SJCRH30 (cell line): Measurements from ENCODE around the gene SIGLEC9. TPM values are rescaled to one million over a fixed set of nuclear protein-coding genes. Genes with fewer than 3 reads are reported as not detected.

Source experiments
- DNase-seq, 2 experiments: peaks; one replicate each; pipeline ENCODE4 v3.0.0-alpha.2; 2015 to 2020
- H3K27ac ChIP-seq: fragments of 250-450 bp; sonication (Bioruptor Pico); 2 replicates; pipeline ENCODE4 v1.5.1; 2020; ENCODE audit warnings: mild to moderate bottlenecking, moderate library complexity
- H3K27me3 ChIP-seq: fragments of 250-450 bp; sonication (Bioruptor Pico); 2 replicates; pipeline ENCODE4 v1.5.1; 2020; ENCODE audit warnings: mild to moderate bottlenecking, moderate library complexity
- H3K36me3 ChIP-seq: fragments of 250-450 bp; sonication (Bioruptor Pico); 2 replicates; pipeline ENCODE4 v1.5.1; 2020; ENCODE audit warnings: mild to moderate bottlenecking, moderate library complexity
- H3K4me1 ChIP-seq: fragments of 250-450 bp; sonication (Bioruptor Pico); 2 replicates; pipeline ENCODE4 v1.5.1; 2020; ENCODE audit warnings: mild to moderate bottlenecking, moderate library complexity
- H3K4me3 ChIP-seq: fragments of 250-450 bp; sonication (Bioruptor Pico); 2 replicates; pipeline ENCODE4 v1.5.1; 2020; ENCODE audit warnings: mild to moderate bottlenecking, moderate library complexity
- H3K9me3 ChIP-seq: fragments of 250-450 bp; sonication (Bioruptor Pico); replicated peaks from 2 replicates; pipeline ENCODE4 v1.5.1; 2020; ENCODE audit warnings: mild to moderate bottlenecking, moderate library complexity
- total RNA-seq: library from RNA; depleted of rRNA; stranded (reverse); fragments of >200 nt; shearing (Covaris generic); gene quantifications from 2 replicates; pipeline ENCODE4 v1.2.3, GENCODE V29; 2014

SIGLEC9 gene
- total RNA-seq, 1 experiment from 2014 or later = not detected

DNA sequence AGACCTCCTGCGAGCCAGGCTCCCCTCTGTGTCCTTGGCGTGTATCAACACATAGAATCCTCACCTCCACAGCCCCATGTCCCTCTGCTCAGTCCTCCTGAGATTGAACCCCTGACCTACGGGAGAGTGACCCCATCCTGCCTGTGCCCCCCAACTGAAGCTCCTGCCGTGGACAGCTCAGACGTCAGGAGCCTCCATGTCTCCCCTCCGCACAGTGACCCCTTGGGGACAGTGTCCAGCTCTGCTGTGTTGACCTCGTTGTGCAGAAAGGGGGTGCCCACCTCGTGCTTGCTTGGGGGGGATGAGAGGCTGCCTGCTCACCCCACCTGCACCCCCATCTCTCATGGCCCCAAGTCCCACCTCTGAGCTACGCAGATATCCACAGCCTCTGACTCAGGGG lies 490 bp upstream of the SIGLEC9 start:
- Histone ChIP-seq H3K4me1 (0 out of 2 replicates have a peak, but pooled peaks cover 3% of the 10 kb centered on the region), H3K27ac (no peak overlapping the region), H3K4me3 (no peak overlapping the region), H3K36me3 (no peaks in the 10 kb centered on the region), H3K9me3 (no peaks in the 10 kb centered on the region), H3K27me3 (peaks cover 19% of the 10 kb centered on the region; the same call in 1 of the 2 replicates)
- DNase-seq = no peak

DNA sequence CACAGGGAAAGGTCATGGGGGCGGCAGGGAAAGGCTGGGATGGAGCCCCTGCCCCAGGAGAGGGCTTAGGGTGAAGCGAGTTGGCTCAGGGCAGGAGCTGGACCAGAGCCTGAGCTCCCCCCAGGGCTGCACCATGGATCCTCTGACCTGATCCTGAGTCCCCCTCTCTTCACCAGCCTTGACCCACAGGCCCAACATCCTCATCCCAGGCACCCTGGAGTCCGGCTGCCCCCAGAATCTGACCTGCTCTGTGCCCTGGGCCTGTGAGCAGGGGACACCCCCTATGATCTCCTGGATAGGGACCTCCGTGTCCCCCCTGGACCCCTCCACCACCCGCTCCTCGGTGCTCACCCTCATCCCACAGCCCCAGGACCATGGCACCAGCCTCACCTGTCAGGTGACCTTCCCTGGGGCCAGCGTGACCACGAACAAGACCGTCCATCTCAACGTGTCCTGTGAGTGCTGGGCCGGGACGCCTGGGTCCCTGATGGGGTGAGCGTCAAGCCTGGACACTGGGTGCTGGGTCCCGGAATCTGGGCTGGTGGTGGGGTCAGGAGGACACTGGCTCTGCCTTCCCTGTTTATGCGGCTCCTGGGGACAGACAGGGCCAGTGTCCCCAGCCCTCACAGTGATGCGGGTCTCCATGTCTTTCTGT lies 842 bp downstream of the SIGLEC9 start:
- Histone ChIP-seq H3K9me3 (no peaks in the 10 kb centered on the region), H3K4me1 (0 out of 2 replicates have a peak, but pooled peaks cover 3% of the 10 kb centered on the region), H3K36me3 (no peaks in the 10 kb centered on the region), H3K27ac (no peak overlapping the region), H3K27me3 (peaks cover 20% of the 10 kb centered on the region), H3K4me3 (no peak overlapping the region)
- DNase-seq = no peak

DNA sequence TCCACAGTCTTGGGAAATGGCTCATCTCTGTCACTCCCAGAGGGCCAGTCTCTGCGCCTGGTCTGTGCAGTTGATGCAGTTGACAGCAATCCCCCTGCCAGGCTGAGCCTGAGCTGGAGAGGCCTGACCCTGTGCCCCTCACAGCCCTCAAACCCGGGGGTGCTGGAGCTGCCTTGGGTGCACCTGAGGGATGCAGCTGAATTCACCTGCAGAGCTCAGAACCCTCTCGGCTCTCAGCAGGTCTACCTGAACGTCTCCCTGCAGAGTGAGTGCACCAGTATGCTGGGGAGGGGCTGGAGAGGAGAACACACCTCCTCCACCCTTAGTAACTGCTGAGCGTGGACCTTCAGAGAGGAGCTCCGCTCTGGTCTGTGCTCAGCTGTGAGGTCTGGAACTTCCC lies 2.3 kb downstream of the SIGLEC9 start:
- DNase-seq = no peak

DNA sequence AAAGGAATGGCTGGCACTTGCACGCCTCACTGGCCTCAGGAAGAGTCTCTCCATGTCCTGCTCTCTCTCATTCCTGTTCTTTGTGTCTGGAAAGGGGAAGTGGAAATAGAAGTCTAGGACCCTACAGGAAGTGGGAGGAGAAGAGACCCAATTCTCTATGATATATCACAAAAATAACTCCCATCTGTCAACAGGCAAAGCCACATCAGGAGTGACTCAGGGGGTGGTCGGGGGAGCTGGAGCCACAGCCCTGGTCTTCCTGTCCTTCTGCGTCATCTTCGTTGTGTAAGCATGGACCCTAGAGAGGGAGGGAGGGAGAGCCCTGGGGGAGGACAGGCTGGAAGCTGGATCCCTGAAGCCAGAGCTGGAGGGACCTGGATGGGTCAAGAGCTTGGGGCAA lies 3.0 kb downstream of the SIGLEC9 start:
- Histone ChIP-seq H3K27ac (no peak overlapping the region), H3K36me3 (no peaks in the 10 kb centered on the region), H3K4me3 (no peak overlapping the region), H3K9me3 (no peaks in the 10 kb centered on the region), H3K4me1 (0 out of 2 replicates have a peak, but pooled peaks cover 3% of the 10 kb centered on the region), H3K27me3 (peaks cover 16% of the 10 kb centered on the region)
- DNase-seq = peak in 1 of 2 experiments; percentile 16

More for the DNA sequence above, 2.3 kb downstream of the SIGLEC9 start:
- H3K4me3 ChIP-seq = no peak overlapping the region
- H3K27me3 ChIP-seq = peaks cover 16% of the 10 kb centered on the region
- no peaks in the 10 kb centered on the region for H3K9me3 ChIP-seq
- no peaks in the 10 kb centered on the region for H3K36me3 ChIP-seq
- H3K4me1 ChIP-seq = 0 out of 2 replicates have a peak, but pooled peaks cover 3% of the 10 kb centered on the region
- H3K27ac ChIP-seq = no peak overlapping the region

DNA sequence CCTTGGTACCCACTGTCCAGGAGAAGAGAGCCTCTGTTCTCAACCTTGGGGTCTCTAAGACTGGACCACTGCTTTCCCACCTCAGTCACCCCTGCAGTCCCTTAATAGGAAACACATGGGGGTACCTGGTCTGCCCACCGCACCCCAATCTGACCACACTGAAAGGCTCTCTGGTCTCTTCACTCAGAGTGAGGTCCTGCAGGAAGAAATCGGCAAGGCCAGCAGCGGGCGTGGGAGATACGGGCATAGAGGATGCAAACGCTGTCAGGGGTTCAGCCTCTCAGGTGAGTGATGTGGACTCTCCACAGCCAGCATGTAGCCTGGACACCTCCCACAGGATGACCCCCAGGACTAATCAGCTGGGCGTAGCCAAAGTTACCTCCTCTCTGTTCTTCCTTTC lies 3.5 kb downstream of the SIGLEC9 start:
- H3K27me3 ChIP-seq = peaks cover 16% of the 10 kb centered on the region
- H3K4me3 ChIP-seq = no peak overlapping the region
- DNase-seq = no peak
- 0 out of 2 replicates have a peak, but pooled peaks cover 3% of the 10 kb centered on the region for H3K4me1 ChIP-seq
- no peaks in the 10 kb centered on the region for H3K9me3 ChIP-seq
- H3K36me3 ChIP-seq = no peaks in the 10 kb centered on the region
- no peak overlapping the region for H3K27ac ChIP-seq

DNA sequence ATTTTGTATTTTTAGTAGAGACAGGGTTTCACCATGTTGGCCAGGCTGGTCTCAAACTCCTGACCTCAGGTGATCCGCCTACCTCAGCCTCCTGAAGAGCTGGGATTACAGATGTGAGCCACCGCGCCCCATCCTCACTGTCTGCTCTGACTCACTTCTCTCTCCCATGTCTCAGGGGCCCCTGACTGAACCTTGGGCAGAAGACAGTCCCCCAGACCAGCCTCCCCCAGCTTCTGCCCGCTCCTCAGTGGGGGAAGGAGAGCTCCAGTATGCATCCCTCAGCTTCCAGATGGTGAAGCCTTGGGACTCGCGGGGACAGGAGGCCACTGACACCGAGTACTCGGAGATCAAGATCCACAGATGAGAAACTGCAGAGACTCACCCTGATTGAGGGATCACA lies 5.0 kb downstream of the SIGLEC9 start:
- H3K27me3 ChIP-seq = peaks cover 16% of the 10 kb centered on the region
- H3K27ac ChIP-seq = no peak overlapping the region
- no peaks in the 10 kb centered on the region for H3K36me3 ChIP-seq
- 0 out of 2 replicates have a peak, but pooled peaks cover 3% of the 10 kb centered on the region for H3K4me1 ChIP-seq
- no peak overlapping the region for H3K4me3 ChIP-seq
- DNase-seq = no peak
- no peaks in the 10 kb centered on the region for H3K9me3 ChIP-seq

DNA sequence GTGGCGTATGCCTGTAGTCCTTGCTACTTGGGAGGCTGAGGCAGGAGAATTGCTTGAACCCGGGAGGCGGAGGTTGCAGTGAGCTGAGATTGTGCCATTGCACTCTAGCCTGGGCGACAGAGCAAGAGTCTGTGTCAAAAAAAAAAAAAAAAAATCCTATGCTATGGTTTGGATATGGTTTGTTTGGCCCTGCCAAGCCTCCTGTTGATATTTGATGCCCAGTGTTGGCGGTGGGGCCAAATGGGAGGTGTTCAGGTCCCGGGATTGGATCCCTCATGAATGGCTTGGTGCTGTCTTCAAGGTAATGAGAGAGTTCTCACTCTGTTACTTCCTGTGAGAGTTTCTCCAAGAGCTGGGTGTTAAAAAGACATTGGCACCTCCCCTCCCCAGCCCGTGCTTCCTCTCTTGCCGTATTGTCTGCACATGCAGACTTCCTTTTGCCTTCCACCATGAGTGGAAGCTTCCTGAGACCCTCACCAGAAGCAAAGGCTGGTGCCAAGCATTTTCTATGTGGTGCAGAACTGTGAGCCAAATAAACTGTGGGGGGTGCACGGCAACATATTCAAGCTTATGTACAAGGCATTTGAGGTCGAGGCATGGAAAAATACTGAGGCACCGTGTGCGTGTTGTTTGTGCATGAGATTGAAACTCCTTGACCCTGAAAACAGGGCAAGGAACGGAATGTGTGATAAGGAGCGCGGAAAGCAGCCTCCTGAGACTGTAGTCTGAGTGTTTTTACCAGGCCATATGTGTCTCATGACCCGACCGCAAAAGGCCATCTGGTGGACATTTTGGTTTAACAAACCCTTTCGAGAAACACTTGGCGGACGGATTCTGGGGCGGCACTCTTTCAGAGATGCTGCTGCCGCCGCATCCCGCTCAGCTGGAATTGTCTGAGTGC lies 7.3 kb downstream of the SIGLEC9 start:
- H3K36me3 ChIP-seq = no peaks in the 10 kb centered on the region
- DNase-seq = no peak
- peaks cover 11% of the 10 kb centered on the region for H3K27me3 ChIP-seq

DNA sequence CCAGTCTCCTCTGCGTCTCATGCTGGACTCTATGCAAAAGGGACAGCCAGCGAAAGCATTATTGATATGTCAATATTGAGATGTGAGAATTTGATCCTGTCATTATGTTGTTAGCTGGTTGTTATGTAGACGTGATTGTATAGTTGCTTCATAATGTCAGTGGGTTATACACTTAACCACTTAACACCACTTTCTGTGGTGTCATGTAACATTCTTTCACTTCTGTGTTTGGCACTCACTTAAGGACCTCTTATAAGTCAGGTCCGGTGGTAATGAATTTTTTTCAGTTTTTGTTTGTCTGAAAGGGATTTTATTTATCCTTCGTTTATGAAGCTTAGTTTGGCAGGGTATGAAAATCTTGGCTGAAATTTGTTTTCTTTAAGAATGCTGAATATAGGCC lies 10.3 kb downstream of the SIGLEC9 start:
- Histone ChIP-seq H3K27me3 (peaks cover 8% of the 10 kb centered on the region), H3K4me3 (no peak overlapping the region), H3K27ac (no peak overlapping the region), H3K4me1 (no peaks in the 10 kb centered on the region), H3K36me3 (no peaks in the 10 kb centered on the region), H3K9me3 (no peaks in the 10 kb centered on the region)
- no peak for DNase-seq

More for the DNA sequence above, 7.3 kb downstream of the SIGLEC9 start:
- Histone ChIP-seq H3K27ac (no peak overlapping the region), H3K4me1 (0 out of 2 replicates have a peak, but pooled peaks cover 3% of the 10 kb centered on the region), H3K9me3 (no peaks in the 10 kb centered on the region), H3K4me3 (no peak overlapping the region)

DNA sequence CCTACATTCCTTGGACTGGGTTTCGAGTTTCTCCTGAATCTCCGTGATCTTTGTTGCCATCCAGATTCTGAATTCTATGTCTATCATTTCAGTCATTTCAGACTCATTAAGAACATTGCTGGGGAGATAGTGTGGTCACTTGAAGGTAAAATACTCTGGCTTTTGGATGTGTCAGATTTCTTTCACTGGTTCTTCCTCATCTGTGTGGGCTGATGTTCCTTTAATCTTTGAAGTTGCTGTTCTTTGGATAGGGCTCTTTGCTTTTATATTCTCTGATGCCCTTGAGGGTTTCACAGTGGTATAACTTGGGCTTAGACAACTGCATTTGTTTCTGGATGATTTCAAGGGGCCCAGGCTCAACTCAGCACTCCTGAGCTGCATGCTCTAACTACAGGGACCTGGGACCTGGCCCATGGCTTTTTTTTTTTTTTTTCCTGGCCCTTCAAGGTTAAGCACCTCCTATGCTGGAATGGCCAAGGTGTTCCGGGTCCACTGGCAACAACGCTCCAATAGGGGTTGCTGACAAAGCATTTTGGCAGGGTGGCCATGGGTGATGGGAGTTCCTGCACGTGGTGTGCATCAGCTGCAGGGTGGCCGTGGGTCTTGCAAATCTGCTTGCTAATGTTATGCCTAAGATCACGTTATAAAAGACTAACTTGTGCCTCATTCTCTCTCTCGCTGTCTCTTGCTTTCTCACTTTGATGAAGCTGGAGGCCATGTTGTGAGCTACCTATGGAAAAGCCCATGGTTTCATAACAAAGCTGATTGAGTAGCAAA lies 11.5 kb downstream of the SIGLEC9 start:
- DNase-seq = no peak
- H3K4me1 ChIP-seq = no peaks in the 10 kb centered on the region

DNA sequence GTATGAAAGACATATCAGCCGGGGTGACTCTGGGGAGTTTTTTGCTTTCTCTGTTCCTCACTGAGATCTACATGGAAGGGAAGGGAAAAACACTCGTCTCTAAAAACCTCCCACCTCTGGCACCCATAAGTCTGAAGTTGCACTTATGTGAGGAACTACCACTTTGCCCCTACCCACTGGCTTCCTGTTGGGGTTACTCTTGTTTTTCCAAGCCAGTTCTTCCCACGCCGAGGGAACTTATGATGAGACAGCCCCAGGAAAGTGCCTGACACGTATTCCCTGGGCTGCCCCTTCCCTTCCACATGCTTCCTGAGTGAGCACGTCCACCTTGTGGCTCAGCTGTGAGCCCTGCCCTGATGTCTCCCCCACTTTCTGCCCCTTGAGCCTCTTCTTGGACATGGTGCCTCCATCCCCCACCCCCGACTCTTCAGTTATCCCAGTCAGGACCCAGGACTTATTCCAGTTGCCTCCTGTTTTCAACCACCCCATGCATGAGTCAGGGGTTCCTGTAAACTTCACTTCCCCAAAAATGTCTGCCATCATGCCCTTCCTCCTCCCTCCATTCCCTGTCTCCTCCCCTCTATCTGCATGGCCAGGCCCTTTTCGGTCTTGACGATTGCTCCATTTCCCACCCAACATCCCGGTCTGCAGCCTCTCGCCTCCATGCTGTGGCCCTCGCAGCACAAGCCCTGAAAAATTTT lies 12.3 kb downstream of the SIGLEC9 start:
- Histone ChIP-seq H3K27me3 (peaks cover 12% of the 10 kb centered on the region), H3K36me3 (no peaks in the 10 kb centered on the region), H3K4me1 (no peaks in the 10 kb centered on the region), H3K27ac (no peak overlapping the region), H3K4me3 (no peak overlapping the region), H3K9me3 (no peaks in the 10 kb centered on the region)
- no peak for DNase-seq

More for the DNA sequence above, 11.5 kb downstream of the SIGLEC9 start:
- Histone ChIP-seq H3K9me3 (no peaks in the 10 kb centered on the region), H3K27me3 (peaks cover 12% of the 10 kb centered on the region), H3K27ac (no peak overlapping the region), H3K4me3 (no peak overlapping the region), H3K36me3 (no peaks in the 10 kb centered on the region)

DNA sequence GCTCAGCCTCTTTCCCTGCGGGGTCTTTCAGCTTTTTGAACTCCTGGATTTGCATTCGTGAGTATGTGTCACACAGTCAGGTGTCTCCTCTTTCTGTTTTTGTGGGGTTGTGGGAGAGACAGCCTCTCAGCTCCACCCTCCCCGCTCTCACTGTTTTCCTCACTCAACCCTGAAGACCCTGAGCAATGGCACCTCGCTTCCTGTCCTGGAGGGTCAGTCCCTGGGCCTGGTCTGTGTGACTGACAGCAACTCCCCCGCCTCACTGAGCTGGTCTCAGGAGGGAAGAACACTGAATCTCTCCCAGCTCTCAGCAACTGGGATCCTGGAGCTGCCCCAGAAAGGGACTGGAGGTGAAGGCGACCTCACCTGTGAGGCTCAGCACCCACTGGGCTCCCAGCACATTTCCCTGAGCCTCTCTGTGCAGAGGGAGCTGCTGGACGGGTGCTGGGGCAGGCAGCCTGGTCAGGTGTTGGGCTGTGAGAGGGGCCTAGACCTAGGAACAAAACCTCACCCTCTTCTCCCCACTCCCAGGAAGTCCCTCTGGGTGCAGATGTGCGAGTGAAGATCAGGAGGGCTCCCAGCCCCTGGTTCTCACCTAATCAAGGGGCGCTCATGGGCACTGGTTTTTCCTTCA lies 13.2 kb downstream of the SIGLEC9 start:
- H3K4me1 ChIP-seq = no peaks in the 10 kb centered on the region
- no peak overlapping the region for H3K27ac ChIP-seq
- peaks cover 16% of the 10 kb centered on the region for H3K27me3 ChIP-seq
- DNase-seq = no peak
- H3K36me3 ChIP-seq = no peaks in the 10 kb centered on the region
- H3K9me3 ChIP-seq = no peaks in the 10 kb centered on the region
- no peak overlapping the region for H3K4me3 ChIP-seq

DNA sequence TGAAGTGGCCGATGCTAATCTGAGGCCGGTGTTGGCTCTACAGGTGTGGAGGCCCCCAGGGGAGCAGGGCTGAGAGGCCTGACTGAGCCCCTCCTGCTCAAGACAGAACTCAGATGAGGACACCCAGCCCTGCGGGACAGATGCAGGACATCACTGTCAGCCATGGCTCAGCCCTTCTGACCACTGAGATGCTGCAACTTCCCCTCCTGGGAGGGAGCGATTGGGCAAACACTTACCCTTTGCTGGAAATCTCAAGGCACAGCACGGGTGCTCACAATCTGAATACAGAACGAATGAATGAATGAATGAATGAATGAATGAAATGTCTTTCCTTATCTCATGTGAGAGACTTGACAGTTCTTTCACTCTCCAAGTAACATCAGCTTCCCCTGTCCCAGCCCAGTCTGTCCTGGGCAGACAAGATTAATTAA lies 13.9 kb downstream of the SIGLEC9 start:
- Histone ChIP-seq H3K9me3 (no peaks in the 10 kb centered on the region), H3K27ac (no peak overlapping the region), H3K36me3 (no peaks in the 10 kb centered on the region), H3K4me3 (no peak overlapping the region), H3K27me3 (peaks cover 16% of the 10 kb centered on the region), H3K4me1 (no peaks in the 10 kb centered on the region)
- no peak for DNase-seq

DNA sequence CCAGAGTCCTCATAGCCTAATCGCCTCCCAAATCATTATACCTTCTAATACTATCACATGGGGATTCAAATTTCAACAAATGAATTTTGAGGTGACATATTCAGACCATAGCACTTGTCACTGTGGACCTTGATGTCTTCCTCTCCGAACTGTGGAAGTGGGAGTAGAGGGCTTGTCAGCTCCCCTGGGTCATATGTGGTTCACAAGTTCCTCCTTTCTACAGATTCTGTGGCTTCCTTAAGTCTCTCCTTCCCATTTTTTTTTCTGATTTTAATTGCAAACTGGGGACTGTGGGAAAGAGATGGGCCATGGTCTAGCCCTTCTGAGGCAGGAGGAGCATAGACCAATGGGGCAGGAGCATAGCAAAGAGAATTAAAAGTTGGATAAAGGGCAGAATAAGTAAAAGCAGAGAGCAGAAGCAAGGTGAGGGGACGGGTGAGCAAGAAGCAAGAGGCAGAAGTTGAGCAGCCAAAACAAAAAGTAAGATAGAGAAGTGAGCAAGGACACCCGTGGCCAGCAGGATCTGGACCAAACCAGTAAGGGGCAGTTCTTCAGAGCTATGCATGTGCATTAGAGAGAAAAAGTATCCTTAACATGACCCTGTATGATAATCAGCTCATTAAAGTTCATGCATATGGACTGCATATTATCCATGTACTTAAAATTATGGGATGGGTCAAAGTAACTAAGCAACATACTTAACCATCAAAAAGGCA lies 14.8 kb downstream of the SIGLEC9 start:
- no peak overlapping the region for H3K27ac ChIP-seq
- H3K9me3 ChIP-seq = no peaks in the 10 kb centered on the region
- H3K36me3 ChIP-seq = no peaks in the 10 kb centered on the region
- H3K4me3 ChIP-seq = no peak overlapping the region
- DNase-seq = no peak
- no peaks in the 10 kb centered on the region for H3K4me1 ChIP-seq
- H3K27me3 ChIP-seq = peaks cover 19% of the 10 kb centered on the region
